ENCODE results near the gene PRRC2A. TPM values are rescaled to one million over a fixed set of nuclear protein-coding genes. Genes with fewer than 3 reads are reported as not detected.

Gene PRRC2A
- total RNA-seq, 4 donors from 2014 or later: 100 to 163 (median 113) TPM

DNA sequence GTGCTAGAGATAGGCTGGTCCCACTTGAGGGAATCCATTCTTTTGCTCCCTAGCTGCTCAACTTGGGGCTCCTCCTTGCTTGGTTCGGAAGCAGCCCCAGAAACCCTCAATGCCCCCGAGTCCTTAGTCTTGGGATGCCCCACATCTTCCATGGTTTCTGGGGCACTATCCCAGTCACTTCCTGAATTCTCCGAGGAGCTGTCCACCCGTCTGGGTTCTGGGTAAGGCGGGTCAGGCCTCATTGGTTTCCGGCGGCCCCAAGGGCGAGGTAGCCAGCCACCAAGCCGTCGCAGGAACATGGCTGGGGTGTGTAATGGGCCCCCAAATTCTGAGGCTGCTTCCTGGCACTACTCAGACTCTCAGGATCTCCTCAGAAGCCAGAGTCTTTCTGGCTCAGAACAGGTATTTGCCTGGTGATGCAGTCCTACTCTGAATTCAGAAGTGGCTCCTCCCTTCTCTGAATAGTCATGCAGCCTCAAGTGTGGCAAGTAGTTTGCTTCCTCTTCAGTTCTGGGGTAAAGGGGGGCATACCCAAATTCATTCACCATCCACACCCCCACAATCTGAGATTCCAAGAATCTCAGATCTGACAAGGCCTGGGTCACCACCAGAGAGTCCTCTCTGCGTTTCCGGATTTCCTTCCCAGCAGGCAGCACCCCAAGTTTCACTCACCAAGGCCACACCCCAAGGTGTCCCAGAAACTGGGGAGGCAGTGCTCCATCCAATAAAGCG lies 39.3 kb downstream of the PRRC2A start:
- 14% methylated on average over 10 of the region's 13 CpGs for WGBS

DNA sequence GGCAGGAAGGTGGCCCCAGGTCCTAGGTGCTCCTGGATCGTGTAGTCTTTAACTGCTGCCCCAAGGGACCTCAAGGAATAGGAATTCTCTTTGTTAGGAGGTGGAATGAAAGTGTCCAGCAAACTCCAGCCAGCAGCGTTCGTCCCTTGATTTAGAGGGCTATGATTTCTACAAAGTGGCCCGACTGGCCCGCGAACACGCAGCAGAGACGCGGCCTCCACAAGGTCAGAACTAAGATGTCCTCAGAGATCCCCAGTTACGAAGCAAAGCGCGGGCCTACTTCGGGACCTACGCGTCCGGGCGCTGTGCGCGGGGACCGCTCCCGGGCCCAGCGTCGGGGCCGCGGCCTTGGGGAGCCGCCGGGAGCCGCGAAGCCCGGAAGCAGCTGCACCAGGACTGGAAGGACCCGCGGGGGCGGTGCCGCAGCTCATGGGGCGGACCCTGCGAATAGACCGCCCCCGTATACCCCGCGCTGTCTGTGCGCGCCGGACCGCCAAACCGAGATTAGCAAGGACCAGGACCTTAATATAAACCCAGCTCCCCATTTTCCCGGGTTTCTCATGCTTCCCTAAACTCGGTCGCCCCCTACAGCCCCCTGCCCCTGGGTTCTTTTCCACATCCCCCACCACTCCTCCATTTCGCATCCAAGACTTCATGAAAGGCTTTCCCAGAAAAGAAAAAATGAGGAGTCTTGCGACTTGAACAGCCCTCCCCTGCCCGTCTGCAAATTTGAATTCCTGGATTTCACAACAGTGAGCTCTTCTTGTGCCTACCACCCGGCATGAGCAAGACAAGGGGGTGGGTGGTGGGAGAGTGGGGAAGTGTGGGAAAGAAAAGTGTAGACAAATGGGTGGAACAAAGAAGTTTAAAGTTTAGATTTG lies 40.1 kb downstream of the PRRC2A start, which contains the start of gene C6orf47:
TSS of gene C6orf47 (minus strand) at position 398 of the 881 bp plus-strand sequence. CDS start 831 bp downstream, outside the sequence.
- peak within 1 kb of the TSS; percentile 87 for H3K27ac ChIP-seq
- peak; percentile 93 to 95 for DNase-seq (ENCODE audit: low spot score in 2 of 2)
- under 1% methylated on average over 21 of the region's 52 CpGs for WGBS
- H3K9me3 ChIP-seq: no peaks in the 10 kb centered on the region
- peaks cover 7% of the 10 kb centered on the region for H3K36me3 ChIP-seq
- peak within 1 kb of the TSS; percentile 65 for H3K4me3 ChIP-seq
- TF ChIP-seq, protein P1, sequence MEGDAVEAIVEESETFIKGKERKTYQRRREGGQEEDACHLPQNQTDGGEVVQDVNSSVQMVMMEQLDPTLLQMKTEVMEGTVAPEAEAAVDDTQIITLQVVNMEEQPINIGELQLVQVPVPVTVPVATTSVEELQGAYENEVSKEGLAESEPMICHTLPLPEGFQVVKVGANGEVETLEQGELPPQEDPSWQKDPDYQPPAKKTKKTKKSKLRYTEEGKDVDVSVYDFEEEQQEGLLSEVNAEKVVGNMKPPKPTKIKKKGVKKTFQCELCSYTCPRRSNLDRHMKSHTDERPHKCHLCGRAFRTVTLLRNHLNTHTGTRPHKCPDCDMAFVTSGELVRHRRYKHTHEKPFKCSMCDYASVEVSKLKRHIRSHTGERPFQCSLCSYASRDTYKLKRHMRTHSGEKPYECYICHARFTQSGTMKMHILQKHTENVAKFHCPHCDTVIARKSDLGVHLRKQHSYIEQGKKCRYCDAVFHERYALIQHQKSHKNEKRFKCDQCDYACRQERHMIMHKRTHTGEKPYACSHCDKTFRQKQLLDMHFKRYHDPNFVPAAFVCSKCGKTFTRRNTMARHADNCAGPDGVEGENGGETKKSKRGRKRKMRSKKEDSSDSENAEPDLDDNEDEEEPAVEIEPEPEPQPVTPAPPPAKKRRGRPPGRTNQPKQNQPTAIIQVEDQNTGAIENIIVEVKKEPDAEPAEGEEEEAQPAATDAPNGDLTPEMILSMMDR (IDR thresholded peaks at IDR 0.05): no peak
- peak in 2 of 3 donors; percentile 17 to 34 for TF ChIP-seq POLR2AphosphoS5 (IDR thresholded peaks at IDR 0.05)
- no peak for TF ChIP-seq EP300 (IDR thresholded peaks at IDR 0.05)
- peak; percentile 39 to 89 for TF ChIP-seq POLR2A (IDR thresholded peaks at IDR 0.05)
- no peaks in the 10 kb centered on the region for H3K27me3 ChIP-seq
- peaks cover 58% of the 10 kb centered on the region for H3K4me1 ChIP-seq

More for the DNA sequence above, 39.3 kb downstream of the PRRC2A start:
- Histone ChIP-seq H3K27ac (peak overlapping the region; percentile 87), H3K9me3 (no peaks in the 10 kb centered on the region), H3K4me1 (peaks cover 53% of the 10 kb centered on the region), H3K27me3 (no peaks in the 10 kb centered on the region), H3K36me3 (peaks cover 7% of the 10 kb centered on the region), H3K4me3 (peak overlapping the region; percentile 65)
- no peak for DNase-seq (ENCODE audit: low spot score in 2 of 2)
- no peak for TF ChIP-seq POLR2A (IDR thresholded peaks at IDR 0.05)
- TF ChIP-seq EP300 (IDR thresholded peaks at IDR 0.05): no peak
- TF ChIP-seq POLR2AphosphoS5 (IDR thresholded peaks at IDR 0.05): no peak
- TF ChIP-seq, protein P1 (IDR thresholded peaks at IDR 0.05): no peak

DNA sequence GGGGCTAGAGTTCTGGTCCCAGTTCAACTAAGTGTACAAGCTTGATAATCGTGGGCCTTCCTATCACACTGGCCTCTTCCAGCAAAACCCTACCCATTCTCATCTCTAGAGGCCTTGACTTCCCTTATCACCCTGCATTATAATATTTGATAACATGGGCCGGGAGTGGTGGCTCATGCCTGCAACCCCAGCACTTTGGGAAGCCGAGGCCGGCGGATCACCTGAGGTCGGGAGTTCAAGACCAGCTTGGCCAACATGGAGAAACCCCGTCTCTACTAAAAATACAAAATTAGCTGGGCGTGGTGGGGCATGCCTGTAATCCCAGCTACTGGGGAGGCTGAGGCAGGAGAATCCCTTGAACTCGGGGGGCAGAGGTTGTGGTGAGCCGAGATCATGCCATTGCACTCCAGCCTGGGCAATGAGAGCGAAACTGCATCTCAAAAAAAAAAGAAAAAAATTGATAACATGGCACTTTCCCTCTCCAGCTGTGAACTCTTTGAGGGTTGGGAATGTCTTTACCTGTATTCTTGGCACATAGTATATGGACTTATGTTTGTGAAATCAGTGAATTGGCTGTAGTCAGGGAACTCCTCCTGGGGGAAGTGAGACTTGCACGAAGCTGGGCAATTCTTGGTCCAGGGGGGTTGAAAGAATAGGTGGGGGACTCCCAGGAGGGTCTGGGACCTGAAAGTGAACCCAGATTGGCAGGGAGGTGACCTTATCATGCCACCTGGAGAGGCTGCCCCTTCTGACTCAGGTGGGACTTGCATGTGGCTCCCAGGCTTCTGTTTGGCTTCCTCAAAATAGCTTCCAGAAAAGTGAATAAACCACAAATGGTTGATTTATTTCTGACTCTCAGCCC lies 41.0 kb downstream of the PRRC2A start:
- 78% methylated on average over 12 of the region's 12 CpGs for WGBS
- peak overlapping the region; percentile 87 for H3K27ac ChIP-seq
- H3K27me3 ChIP-seq: no peaks in the 10 kb centered on the region
- peaks cover 60% of the 10 kb centered on the region for H3K4me1 ChIP-seq
- peak overlapping the region; percentile 65 for H3K4me3 ChIP-seq
- H3K9me3 ChIP-seq: no peaks in the 10 kb centered on the region
- peaks cover 4% of the 10 kb centered on the region for H3K36me3 ChIP-seq
- DNase-seq (ENCODE audit: low spot score in 2 of 2): no peak
- TF ChIP-seq POLR2A (IDR thresholded peaks at IDR 0.05): no peak
- TF ChIP-seq, protein P1 (IDR thresholded peaks at IDR 0.05): no peak
- TF ChIP-seq EP300 (IDR thresholded peaks at IDR 0.05): no peak
- TF ChIP-seq POLR2AphosphoS5 (IDR thresholded peaks at IDR 0.05): no peak

DNA sequence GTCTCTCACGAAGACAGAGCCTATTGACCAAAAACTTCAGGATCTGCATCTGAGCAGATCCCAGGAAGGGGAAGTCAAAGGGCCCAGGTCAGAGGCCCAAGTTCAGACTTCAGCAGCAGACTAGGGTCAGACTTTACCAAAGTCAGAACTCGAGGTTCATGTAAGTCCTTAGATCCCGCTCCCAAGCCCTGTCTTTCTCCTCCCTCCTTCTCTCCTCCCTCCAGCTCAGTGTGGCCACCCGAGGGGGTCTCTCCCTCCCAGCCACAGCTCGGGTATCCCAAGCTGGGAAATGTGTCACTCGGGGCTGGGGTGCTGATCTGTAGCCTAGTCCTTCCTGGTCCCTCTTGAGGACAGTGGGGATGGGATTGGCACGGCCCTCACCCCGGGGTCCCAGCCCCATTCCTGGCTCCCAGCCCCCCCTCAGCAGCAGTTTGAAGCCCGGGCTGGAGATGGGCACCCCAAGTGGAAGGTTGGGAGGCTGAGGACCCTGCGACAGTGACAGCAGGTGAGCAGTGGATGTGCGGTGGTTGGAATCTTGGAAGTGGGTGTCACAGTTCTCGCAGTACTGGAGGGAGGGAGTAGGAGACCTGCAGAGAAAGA lies 41.7 kb downstream of the PRRC2A start:
- Histone ChIP-seq H3K27ac (no peak overlapping the region), H3K4me3 (no peak overlapping the region), H3K27me3 (no peaks in the 10 kb centered on the region), H3K9me3 (no peaks in the 10 kb centered on the region), H3K4me1 (peaks cover 67% of the 10 kb centered on the region), H3K36me3 (peaks cover 7% of the 10 kb centered on the region)
- 88% methylated on average over 12 of the region's 12 CpGs for WGBS
- DNase-seq (ENCODE audit: low spot score in 2 of 2): no peak
- no peak for TF ChIP-seq EP300 (IDR thresholded peaks at IDR 0.05)
- TF ChIP-seq POLR2A (IDR thresholded peaks at IDR 0.05): no peak
- no peak for TF ChIP-seq POLR2AphosphoS5 (IDR thresholded peaks at IDR 0.05)
- TF ChIP-seq, protein P1 (IDR thresholded peaks at IDR 0.05): no peak

Data from suprapubic skin (tissue), 4 donors.